ENCODE measurements around the gene TENM4. TPM values are rescaled to one million over a fixed set of nuclear protein-coding genes. Genes with fewer than 3 reads are reported as not detected.

The TENM4 gene
- total RNA-seq, 4 donors from 2014 or later: 5.5 to 12.3 (median 8.9) TPM

DNA sequence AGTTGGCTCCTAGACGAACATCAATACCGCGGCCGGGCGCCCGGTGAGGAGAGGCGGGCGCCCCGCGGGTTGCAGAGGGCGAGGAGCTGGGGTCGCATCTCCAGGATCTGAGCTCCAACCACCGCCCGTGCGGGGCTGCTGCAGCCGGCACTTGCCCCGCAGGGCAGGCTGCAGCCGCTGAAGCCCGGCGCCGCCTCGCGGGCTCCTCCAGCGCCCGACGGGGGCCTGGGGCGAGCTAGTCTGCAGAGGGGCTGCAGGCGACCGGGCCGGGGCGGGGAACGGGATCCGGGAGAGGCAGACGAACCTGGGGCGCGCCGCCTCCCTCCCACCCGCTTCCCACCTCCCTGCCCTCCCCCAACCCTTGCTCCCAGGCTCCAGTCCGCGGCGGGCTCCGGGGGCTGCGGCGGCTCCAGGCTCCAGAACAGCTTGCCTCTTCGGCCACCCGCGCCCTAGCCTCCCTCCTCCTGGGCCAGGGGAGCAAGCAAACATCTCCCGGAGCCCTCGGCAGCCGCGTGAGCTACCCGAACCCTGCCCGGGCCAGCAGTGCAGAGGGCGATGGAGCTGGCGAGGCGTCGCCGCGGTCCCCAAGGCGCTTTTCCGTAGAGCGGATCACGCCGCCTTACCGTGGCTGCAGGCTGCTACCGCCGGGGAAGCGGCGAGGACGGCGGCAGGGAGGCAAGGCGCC lies 802 bp downstream of the TENM4 start:
- ATAC-seq: peak; percentile 4
- no CpG with 5 or more reads among the region's 72 CpGs for WGBS, 2 donors (ENCODE audit: low coverage in 1 of 2)
- Histone ChIP-seq H3K9me3 (no peaks in the 10 kb centered on the region), H3K4me3 (peak overlapping the region; percentile 55 to 63), H3K27me3 (peaks cover 77% of the 10 kb centered on the region), H3K36me3 (no peaks in the 10 kb centered on the region), H3K27ac (peak overlapping the region; percentile 11 to 92 (median 86)), H3K4me1 (peaks cover 0 to 53% (median 29%) of the 10 kb centered on the region in 3 donors)
- no peak for TF ChIP-seq POLR2A (IDR thresholded peaks at IDR 0.05)
- no peak for TF ChIP-seq EP300 (IDR thresholded peaks at IDR 0.05)
- TF ChIP-seq, protein P1, sequence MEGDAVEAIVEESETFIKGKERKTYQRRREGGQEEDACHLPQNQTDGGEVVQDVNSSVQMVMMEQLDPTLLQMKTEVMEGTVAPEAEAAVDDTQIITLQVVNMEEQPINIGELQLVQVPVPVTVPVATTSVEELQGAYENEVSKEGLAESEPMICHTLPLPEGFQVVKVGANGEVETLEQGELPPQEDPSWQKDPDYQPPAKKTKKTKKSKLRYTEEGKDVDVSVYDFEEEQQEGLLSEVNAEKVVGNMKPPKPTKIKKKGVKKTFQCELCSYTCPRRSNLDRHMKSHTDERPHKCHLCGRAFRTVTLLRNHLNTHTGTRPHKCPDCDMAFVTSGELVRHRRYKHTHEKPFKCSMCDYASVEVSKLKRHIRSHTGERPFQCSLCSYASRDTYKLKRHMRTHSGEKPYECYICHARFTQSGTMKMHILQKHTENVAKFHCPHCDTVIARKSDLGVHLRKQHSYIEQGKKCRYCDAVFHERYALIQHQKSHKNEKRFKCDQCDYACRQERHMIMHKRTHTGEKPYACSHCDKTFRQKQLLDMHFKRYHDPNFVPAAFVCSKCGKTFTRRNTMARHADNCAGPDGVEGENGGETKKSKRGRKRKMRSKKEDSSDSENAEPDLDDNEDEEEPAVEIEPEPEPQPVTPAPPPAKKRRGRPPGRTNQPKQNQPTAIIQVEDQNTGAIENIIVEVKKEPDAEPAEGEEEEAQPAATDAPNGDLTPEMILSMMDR (IDR thresholded peaks at IDR 0.05): peak in 1 of 4 experiments; percentile 44
- no peak for TF ChIP-seq POLR2AphosphoS5 (IDR thresholded peaks at IDR 0.05)

DNA sequence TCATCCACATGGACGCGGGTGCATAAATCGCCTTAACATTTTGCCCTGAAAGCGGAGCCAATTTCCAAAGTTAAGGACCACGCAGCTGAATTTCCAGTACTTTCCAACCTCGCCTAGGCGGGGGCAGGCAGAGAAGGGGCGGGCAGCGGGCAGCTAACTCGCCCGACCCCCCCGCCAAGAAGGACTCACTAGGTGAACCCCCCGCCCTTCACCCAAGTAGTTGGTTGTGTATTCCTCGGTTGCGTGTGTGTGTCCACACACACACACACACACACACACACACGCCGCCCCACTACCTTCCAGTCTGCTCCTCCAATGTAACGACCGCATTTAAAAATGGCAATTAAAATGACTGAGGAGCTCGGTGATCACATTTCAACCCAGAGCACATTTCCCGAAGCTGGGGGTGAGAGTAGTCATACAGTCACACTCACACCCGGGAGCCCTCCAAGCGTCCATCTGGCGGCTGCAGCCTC lies 1.4 kb downstream of the TENM4 start:
- peak overlapping the region in 3 of 4 donors; percentile 83 to 92 (median 89) for H3K27ac ChIP-seq
- H3K27me3 ChIP-seq: peaks cover 83% of the 10 kb centered on the region
- no peaks in the 10 kb centered on the region for H3K36me3 ChIP-seq
- peak overlapping the region; percentile 55 to 63 for H3K4me3 ChIP-seq
- H3K4me1 ChIP-seq: peaks cover 0 to 58% (median 29%) of the 10 kb centered on the region in 3 donors
- TF ChIP-seq POLR2AphosphoS5 (IDR thresholded peaks at IDR 0.05) (no peak), EP300 (IDR thresholded peaks at IDR 0.05) (no peak)
- TF ChIP-seq, protein P1 (IDR thresholded peaks at IDR 0.05): no peak
- ATAC-seq: no peak
- 0 to 2% methylated on average over 6 to 16 of the region's 24 CpGs for WGBS, 2 donors (ENCODE audit: low coverage in 1 of 2)
- no peaks in the 10 kb centered on the region for H3K9me3 ChIP-seq

DNA sequence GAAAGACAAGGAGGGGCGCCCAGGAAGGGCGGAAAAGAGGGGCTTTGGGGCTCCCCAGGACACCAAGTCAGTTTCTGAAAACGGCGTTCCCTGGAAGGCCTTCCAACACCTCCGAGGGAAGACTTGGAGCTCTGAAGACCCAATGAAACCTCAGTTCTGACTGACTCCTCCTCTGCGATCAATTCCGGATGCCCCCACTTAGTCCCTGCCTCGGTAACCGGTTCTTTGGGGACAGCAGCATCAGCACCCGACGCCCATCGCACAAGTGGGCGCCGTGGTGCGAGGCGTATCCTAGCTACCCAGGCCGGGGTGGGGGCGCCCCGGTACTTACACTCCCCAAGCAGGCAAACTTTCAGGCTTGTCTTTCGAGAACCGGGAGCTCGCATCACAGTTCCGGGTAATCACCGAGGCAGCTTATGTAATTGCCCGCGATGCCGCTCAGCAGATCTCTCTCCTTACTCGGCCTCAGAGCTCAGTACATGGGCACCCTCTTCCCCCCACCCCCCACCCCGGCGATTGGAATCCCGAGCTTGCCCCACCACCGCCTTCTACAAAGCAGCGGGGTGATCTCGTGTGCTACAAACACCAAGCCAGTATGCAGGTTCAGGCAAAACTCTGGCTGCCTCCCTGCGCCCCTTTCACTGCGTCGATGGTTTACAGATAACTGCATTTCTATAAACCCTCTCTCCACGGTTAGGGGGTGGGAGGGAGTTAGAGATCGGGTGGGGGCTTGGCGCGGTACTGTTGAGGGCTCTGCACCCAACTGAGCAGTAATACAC lies 2.0 kb downstream of the TENM4 start:
- Histone ChIP-seq H3K27ac (peak overlapping the region in 3 of 4 donors; percentile 83 to 92 (median 89)), H3K4me1 (peaks cover 2 to 64% (median 31%) of the 10 kb centered on the region in 3 donors), H3K27me3 (peaks cover 87% of the 10 kb centered on the region), H3K4me3 (peak overlapping the region; percentile 55 to 63), H3K9me3 (no peaks in the 10 kb centered on the region), H3K36me3 (no peaks in the 10 kb centered on the region)
- ATAC-seq: no peak
- no peak for TF ChIP-seq POLR2AphosphoS5 (IDR thresholded peaks at IDR 0.05)
- TF ChIP-seq POLR2A (IDR thresholded peaks at IDR 0.05): no peak
- WGBS, 2 donors (ENCODE audit: low coverage in 1 of 2): 6% methylated on average over 7 to 10 of the region's 41 CpGs

DNA sequence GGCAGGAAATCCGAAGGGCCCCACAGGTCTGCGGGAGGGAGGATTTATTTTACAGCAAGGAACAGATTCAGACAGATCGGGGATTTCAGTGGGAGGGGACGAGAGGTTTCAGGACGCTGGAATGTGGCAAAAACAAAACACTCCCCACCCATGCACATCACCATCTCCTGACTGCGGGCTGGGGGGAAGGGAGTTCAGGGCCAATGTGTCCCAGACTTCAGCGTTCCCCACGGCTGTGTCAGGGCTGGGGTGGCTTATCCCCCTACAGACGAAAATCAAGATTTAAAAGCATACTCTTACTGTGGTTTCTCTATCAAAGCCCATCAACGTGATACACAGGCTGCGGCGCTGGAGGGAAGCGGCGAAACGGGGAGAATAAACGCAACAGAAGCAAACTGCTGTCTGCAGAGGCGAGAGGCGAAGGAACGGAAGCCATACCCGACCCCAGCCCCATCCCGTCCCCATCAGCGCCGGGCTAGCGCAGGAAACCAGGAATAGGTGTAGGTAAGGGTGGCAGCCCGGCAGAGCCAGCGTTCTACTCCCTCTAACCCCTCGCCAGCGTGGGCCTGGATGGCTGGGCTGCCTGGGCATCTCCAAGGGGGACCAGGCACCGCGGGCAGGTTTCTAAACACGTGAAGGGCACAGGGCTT lies 2.7 kb downstream of the TENM4 start:
- Histone ChIP-seq H3K27me3 (peaks cover 87% of the 10 kb centered on the region), H3K9me3 (no peaks in the 10 kb centered on the region), H3K4me3 (peak overlapping the region; percentile 40 to 55), H3K4me1 (peaks cover 3 to 67% (median 31%) of the 10 kb centered on the region in 3 donors), H3K27ac (peak overlapping the region; percentile 41 to 92 (median 86)), H3K36me3 (no peaks in the 10 kb centered on the region)
- TF ChIP-seq POLR2AphosphoS5 (IDR thresholded peaks at IDR 0.05): no peak
- TF ChIP-seq POLR2A (IDR thresholded peaks at IDR 0.05): no peak
- TF ChIP-seq EP300 (IDR thresholded peaks at IDR 0.05): no peak
- TF ChIP-seq, protein P1 (IDR thresholded peaks at IDR 0.05): no peak
- 0 to 13% methylated on average over 2 to 15 of the region's 31 CpGs for WGBS, 2 donors (ENCODE audit: low coverage in 1 of 2)
- ATAC-seq: peak; percentile 19
